H1 (cell line): Measurements from ENCODE around the gene SYT15. TPM values are rescaled to one million over a fixed set of nuclear protein-coding genes. Genes with fewer than 3 reads are reported as not detected.

Experiments used
- BRCA1 ChIP-seq: IDR thresholded peaks from 2 replicates; pipeline ENCODE4 v1.6.1; 2012; ENCODE audit warnings: low read depth, low read length, improper control_type of control experiment
- CBX5 ChIP-seq: fragments of 300-800, 300-1000 bp; sonication (generic); IDR thresholded peaks from 2 replicates; pipeline ENCODE4 v1.7.1; 2016; ENCODE audit warnings: antibody characterized with exemption, low read length, low read depth
- CBX8 ChIP-seq: fragments of 300-800, 300-1000 bp; sonication (generic); IDR thresholded peaks from 2 replicates; pipeline ENCODE4 v1.7.1; 2016; ENCODE audit warnings: low read depth, low read length, borderline replicate concordance
- CEBPB ChIP-seq: IDR thresholded peaks from 2 replicates; pipeline ENCODE4 v1.6.1; 2012; ENCODE audit warnings: low read depth, low read length
- CHD1 ChIP-seq: IDR thresholded peaks from 2 replicates; pipeline ENCODE4 v1.6.1; 2012; ENCODE audit warnings: low read depth, low read length, improper control_type of control experiment
- EP300 ChIP-seq, 2 experiments: IDR thresholded peaks; 1 replicate in 1 of 2; 2 replicates in 1 of 2; pipeline ENCODE4 v1.6.1; 2011 to 2012; ENCODE audit warnings: low read depth in 2 of 2, low read length in 2 of 2, mild to moderate bottlenecking in 2 of 2, borderline replicate concordance in 1 of 2, inconsistent platforms in 1 of 2, moderate library complexity in 1 of 2
- EZH2 ChIP-seq: fragments of 200-600 bp; sonication (generic); IDR thresholded peaks from 2 replicates; pipeline ENCODE4 v1.7.1; 2012; ENCODE audit warnings: low read depth, mild to moderate bottlenecking, moderate library complexity, low read length, inconsistent platforms; ENCODE audit not compliant: severe bottlenecking
- FOSL1 ChIP-seq: IDR thresholded peaks from 2 replicates; pipeline ENCODE4 v1.6.1; 2011; ENCODE audit warnings: mild to moderate bottlenecking, low read depth, low read length, moderate library complexity; ENCODE audit not compliant: insufficient read depth
- GABPA ChIP-seq: IDR thresholded peaks from 2 replicates; pipeline ENCODE4 v1.6.1; 2011; ENCODE audit warnings: mild to moderate bottlenecking, low read length, moderate library complexity, borderline replicate concordance; ENCODE audit not compliant: insufficient read depth
- HDAC6 ChIP-seq: IDR thresholded peaks from one replicate; pipeline ENCODE4 v1.7.1; 2012; ENCODE audit warnings: low read depth, mild to moderate bottlenecking, inconsistent platforms, low read length, moderate library complexity
- KDM1A ChIP-seq: fragments of 200-600, 300-600 bp; sonication (generic); IDR thresholded peaks from 2 replicates; pipeline ENCODE4 v1.7.1; 2016; ENCODE audit warnings: mild to moderate bottlenecking, low read length, borderline replicate concordance
- KDM4A ChIP-seq: IDR thresholded peaks from one replicate; pipeline ENCODE4 v1.7.1; 2012; ENCODE audit warnings: low read depth, mild to moderate bottlenecking, moderate library complexity, low read length, inconsistent platforms; ENCODE audit not compliant: severe bottlenecking
- POLR2A ChIP-seq, 2 experiments: IDR thresholded peaks; 1 replicate in 1 of 2; 2 replicates in 1 of 2; pipeline ENCODE4 v1.6.1; 2011; ENCODE audit warnings: low read depth in 2 of 2, low read length in 2 of 2, mild to moderate bottlenecking in 2 of 2; ENCODE audit errors: control extremely low read depth in 1 of 2
- POLR2AphosphoS5 ChIP-seq: IDR thresholded peaks from 2 replicates; pipeline ENCODE4 v1.6.1; 2011; ENCODE audit warnings: low read depth, low read length
- POU5F1 ChIP-seq: IDR thresholded peaks from 2 replicates; pipeline ENCODE4 v1.6.1; 2011; ENCODE audit warnings: low read depth, mild to moderate bottlenecking, low read length, moderate library complexity
- RNF2 ChIP-seq: fragments of 200-900, 300-1000 bp; sonication (generic); IDR thresholded peaks from 2 replicates; pipeline ENCODE4 v1.7.1; 2016; ENCODE audit warnings: borderline replicate concordance, low read depth, mild to moderate bottlenecking, antibody characterized with exemption, low read length; ENCODE audit not compliant: poor library complexity, severe bottlenecking; ENCODE audit errors: missing control alignments
- SAP30 ChIP-seq: fragments of 300-600 bp; sonication (generic); IDR thresholded peaks from 2 replicates; pipeline ENCODE4 v1.7.1; 2012; ENCODE audit warnings: low read length, moderate library complexity, mild to moderate bottlenecking, inconsistent platforms; ENCODE audit not compliant: insufficient read depth, insufficient replicate concordance
- SIN3A ChIP-seq, 2 experiments: IDR thresholded peaks in 1 of 2; conservative IDR thresholded peaks in 1 of 2; 2 replicates each; pipeline ENCODE4 v1.6.1; 2011 to 2012; ENCODE audit warnings: low read length in 2 of 2, improper control_type of control experiment in 1 of 2, low read depth in 1 of 2, mild to moderate bottlenecking in 1 of 2
- SIRT6 ChIP-seq: IDR thresholded peaks from one replicate; pipeline ENCODE4 v1.7.1; 2012; ENCODE audit warnings: low read length, inconsistent platforms
- SP4 ChIP-seq: IDR thresholded peaks from 2 replicates; pipeline ENCODE4 v1.6.1; 2012; ENCODE audit warnings: low read length, inconsistent platforms
- SRF ChIP-seq: IDR thresholded peaks from 2 replicates; pipeline ENCODE4 v1.6.1; 2011; ENCODE audit warnings: mild to moderate bottlenecking, low read depth, low read length, moderate library complexity
- TAF1 ChIP-seq: IDR thresholded peaks from 2 replicates; pipeline ENCODE4 v1.6.1; 2011; ENCODE audit warnings: mild to moderate bottlenecking, low read depth, low read length
- YY1 ChIP-seq: IDR thresholded peaks from 2 replicates; pipeline ENCODE4 v1.6.1; 2011; ENCODE audit warnings: low read depth, mild to moderate bottlenecking, low read length
- ZNF274 ChIP-seq: IDR thresholded peaks from 2 replicates; pipeline ENCODE4 v1.7.0; 2012; ENCODE audit warnings: low read length, borderline replicate concordance; ENCODE audit errors: extremely low read depth
- polyA plus RNA-seq, 7 experiments: library from polyadenylated mRNA; depleted of rRNA in 3 of 7; stranded (reverse) in 5 of 7; unstranded in 2 of 7; fragments of >200 nt in 5 of 7; fragments of 200-250 nt in 2 of 7; gene quantifications; 1 replicate in 5 of 7; 2 replicates in 1 of 7; 4 replicates in 1 of 7; pipeline versions ENCODE4 v1.2.1 to v1.2.3, GENCODE V29; 2011 to 2013; ENCODE audit warnings: missing spikeins in 2 of 7, mixed read lengths in 2 of 7
- total RNA-seq: library from RNA; stranded (reverse); fragmentation: NEBNext Ultra II Directional; extraction: Animal tissue kit (Norgen Biotek cat#: 25700); gene quantifications from 2 replicates; pipeline ENCODE4 v1.2.1, GENCODE V29; 2021

The SYT15 gene
- total and polyA plus RNA-seq, 2 of the 8 experiments (the other 6 are each of a cell fraction or from before 2014, with no cell fraction given): 0.39 to 0.61 TPM

- peak; percentile 17 to 54; a peak in 1 of 4 replicates for TF ChIP-seq SIN3A (conservative IDR thresholded peaks at IDR 0.05 in 1 of 2, IDR thresholded peaks at IDR 0.05 in 1 of 2; ENCODE audit: low read depth in 1 of 2, low read length in 2 of 2)
- no peak; the same call in 1 of the 2 replicates for TF ChIP-seq KDM1A
- no peak for TF ChIP-seq CBX5
- TF ChIP-seq FOSL1: no peak
- TF ChIP-seq RNF2: peak; percentile 31
- TF ChIP-seq CBX8: no peak
- TF ChIP-seq SRF: no peak
- peak; percentile 50; the same call in 1 of the 2 replicates for TF ChIP-seq TAF1
- TF ChIP-seq BRCA1: no peak
- TF ChIP-seq SIRT6: no peak
- TF ChIP-seq EZH2: no peak
- no peak for TF ChIP-seq CHD1
- TF ChIP-seq GABPA: no peak
- TF ChIP-seq POLR2AphosphoS5: no peak
- TF ChIP-seq ZNF274: no peak
- no peak for TF ChIP-seq SP4
- TF ChIP-seq EP300 (IDR thresholded peaks at IDR 0.05; ENCODE audit: borderline replicate concordance in 1 of 2, low read depth in 2 of 2, low read length in 2 of 2): no peak
- TF ChIP-seq HDAC6: no peak
- peak; percentile 78 for TF ChIP-seq SAP30
- peak; percentile 99 for TF ChIP-seq KDM4A
- TF ChIP-seq CEBPB: no peak
- no peak for TF ChIP-seq POU5F1
- no peak for TF ChIP-seq YY1
- TF ChIP-seq POLR2A (IDR thresholded peaks at IDR 0.05; ENCODE audit: control extremely low read depth in 1 of 2, low read depth in 2 of 2, low read length in 2 of 2): 0 out of 3 replicates have a peak, but pooled peaks of 1 of the 2 experiments have one; percentile 74
These were observed 23.0 kb upstream of the SYT15 start (continued) for GRCh38 chr10:46555713-46556514.
